ENCODE measurements around the gene CYTH1.
A peak's percentile ranks its signal among the peaks of the same experiment; 100 is the strongest.

CYTH1 gene

GRCh38 chr17:78736526-78737079, 45.5 kb downstream of the CYTH1 start (continued):
- TF ChIP-seq, protein P1, sequence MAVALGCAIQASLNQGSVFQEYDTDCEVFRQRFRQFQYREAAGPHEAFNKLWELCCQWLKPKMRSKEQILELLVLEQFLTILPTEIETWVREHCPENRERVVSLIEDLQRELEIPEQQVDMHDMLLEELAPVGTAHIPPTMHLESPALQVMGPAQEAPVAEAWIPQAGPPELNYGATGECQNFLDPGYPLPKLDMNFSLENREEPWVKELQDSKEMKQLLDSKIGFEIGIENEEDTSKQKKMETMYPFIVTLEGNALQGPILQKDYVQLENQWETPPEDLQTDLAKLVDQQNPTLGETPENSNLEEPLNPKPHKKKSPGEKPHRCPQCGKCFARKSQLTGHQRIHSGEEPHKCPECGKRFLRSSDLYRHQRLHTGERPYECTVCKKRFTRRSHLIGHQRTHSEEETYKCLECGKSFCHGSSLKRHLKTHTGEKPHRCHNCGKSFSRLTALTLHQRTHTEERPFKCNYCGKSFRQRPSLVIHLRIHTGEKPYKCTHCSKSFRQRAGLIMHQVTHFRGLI (tag by site-specific recombination; IDR thresholded peaks at IDR 0.05) = no peak
- TF ChIP-seq, protein P2, sequence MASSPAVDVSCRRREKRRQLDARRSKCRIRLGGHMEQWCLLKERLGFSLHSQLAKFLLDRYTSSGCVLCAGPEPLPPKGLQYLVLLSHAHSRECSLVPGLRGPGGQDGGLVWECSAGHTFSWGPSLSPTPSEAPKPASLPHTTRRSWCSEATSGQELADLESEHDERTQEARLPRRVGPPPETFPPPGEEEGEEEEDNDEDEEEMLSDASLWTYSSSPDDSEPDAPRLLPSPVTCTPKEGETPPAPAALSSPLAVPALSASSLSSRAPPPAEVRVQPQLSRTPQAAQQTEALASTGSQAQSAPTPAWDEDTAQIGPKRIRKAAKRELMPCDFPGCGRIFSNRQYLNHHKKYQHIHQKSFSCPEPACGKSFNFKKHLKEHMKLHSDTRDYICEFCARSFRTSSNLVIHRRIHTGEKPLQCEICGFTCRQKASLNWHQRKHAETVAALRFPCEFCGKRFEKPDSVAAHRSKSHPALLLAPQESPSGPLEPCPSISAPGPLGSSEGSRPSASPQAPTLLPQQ (tag by site-specific recombination; IDR thresholded peaks at IDR 0.05) = no peak

DNA sequence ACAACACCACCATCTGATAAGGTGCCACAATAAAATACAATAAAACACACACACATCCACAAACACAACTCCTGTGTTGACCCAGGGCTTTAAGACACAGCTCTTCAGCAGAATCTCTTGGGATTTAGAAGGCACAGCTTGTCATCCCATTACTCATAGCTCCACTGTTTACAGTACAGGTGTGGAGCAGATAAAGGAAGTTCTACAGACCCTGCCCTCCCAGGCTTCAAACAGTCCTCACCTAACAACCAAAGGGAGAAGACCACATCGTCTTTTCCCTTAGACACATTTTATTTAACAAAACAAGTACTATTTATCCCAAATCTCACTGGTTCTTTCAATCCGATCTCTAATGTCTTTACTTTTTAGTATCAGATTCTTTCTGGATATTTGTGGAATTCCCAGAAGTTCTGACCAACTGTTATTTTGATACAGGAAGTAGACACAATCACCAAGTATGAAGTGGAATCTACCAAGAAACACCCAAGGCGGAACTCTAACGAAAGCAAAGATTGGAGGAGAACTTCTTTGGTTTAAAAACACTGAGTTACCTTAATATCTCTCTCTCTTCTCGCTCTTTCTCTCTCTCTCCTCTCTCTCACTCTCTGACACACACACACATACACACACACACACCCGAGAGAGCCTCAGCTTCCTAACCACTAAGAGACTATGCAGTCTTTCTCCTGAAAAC, 46.1 kb downstream of the CYTH1 start:
- H3K36me3 ChIP-seq (ENCODE audit: control insufficient read depth in 2 of 2, insufficient read depth in 1 of 2, low read length in 2 of 2) = no peaks in the 10 kb centered on the region
- no peaks in the 10 kb centered on the region for H3K9me3 ChIP-seq (ENCODE audit: control insufficient read depth, insufficient read depth, low read depth, low read length)
- ChIA-PET CTCF (interaction anchor here (0.6 to 4.1 kb wide), 4 partner anchors 17 to 103 kb away, joined by 3 to 28 read pairs (median 4); no protein-coding TSS in a partner anchor), POLR2A (interaction anchor here (0.6 to 1.9 kb wide), 10 partner anchors 10 to 104 kb away, joined by 3 to 9 read pairs (median 4); partner anchors contain the start of gene USP36)
- H3K4me1 ChIP-seq (ENCODE audit: control insufficient read depth, insufficient read depth, low read length) = peaks cover 23% of the 10 kb centered on the region
- H3K27ac ChIP-seq (ENCODE audit: extremely low read depth, low read depth, low read length) = peak overlapping the region; percentile 77
- H3K4me3 ChIP-seq (ENCODE audit: low read depth, low read length) = peak overlapping the region; percentile 53
- TF ChIP-seq KLF7 (tag by site-specific recombination; IDR thresholded peaks at IDR 0.05; ENCODE audit: borderline replicate concordance) (no peak), TRIM28 (IDR thresholded peaks at IDR 0.05; ENCODE audit: borderline replicate concordance, low read length) (no peak), ZNF560 (tag by site-specific recombination; IDR thresholded peaks at IDR 0.05; ENCODE audit: borderline replicate concordance) (no peak), HOXC10 (CRISPR knock-in tag; IDR thresholded peaks at IDR 0.05) (no peak), ZNF777 (tag by site-specific recombination; IDR thresholded peaks at IDR 0.05; ENCODE audit: borderline replicate concordance) (no peak), BCL11A (tag by site-specific recombination; IDR thresholded peaks at IDR 0.05; ENCODE audit: low read depth) (peak; percentile 61; the same call in 1 of the 2 replicates), CTCF (tag by site-specific recombination; IDR thresholded peaks at IDR 0.05) (no peak), ZNF426 (tag by site-specific recombination; IDR thresholded peaks at IDR 0.05) (no peak), ZNF664 (tag by site-specific recombination; IDR thresholded peaks at IDR 0.05) (no peak), GFI1B (tag by site-specific recombination; IDR thresholded peaks at IDR 0.05) (peak; percentile 50; the same call in 1 of the 2 replicates), ZNF623 (tag by site-specific recombination; IDR thresholded peaks at IDR 0.05) (no peak), ZNF416 (tag by site-specific recombination; IDR thresholded peaks at IDR 0.05) (no peak), ZNF549 (tag by site-specific recombination; IDR thresholded peaks at IDR 0.05) (no peak), ZNF629 (tag by site-specific recombination; IDR thresholded peaks at IDR 0.05) (no peak; the same call in 1 of the 2 replicates), ZNF354C (tag by site-specific recombination; IDR thresholded peaks at IDR 0.05; ENCODE audit: borderline replicate concordance, low read depth) (no peak), OSR2 (tag by site-specific recombination; IDR thresholded peaks at IDR 0.05) (0 out of 2 replicates have a peak, but pooled peaks have one; percentile 35), ZSCAN4 (tag by site-specific recombination; IDR thresholded peaks at IDR 0.05) (peak; percentile 85), ZNF555 (tag by site-specific recombination; conservative IDR thresholded peaks at IDR 0.05) (no peak)
- TF ChIP-seq, protein P3, sequence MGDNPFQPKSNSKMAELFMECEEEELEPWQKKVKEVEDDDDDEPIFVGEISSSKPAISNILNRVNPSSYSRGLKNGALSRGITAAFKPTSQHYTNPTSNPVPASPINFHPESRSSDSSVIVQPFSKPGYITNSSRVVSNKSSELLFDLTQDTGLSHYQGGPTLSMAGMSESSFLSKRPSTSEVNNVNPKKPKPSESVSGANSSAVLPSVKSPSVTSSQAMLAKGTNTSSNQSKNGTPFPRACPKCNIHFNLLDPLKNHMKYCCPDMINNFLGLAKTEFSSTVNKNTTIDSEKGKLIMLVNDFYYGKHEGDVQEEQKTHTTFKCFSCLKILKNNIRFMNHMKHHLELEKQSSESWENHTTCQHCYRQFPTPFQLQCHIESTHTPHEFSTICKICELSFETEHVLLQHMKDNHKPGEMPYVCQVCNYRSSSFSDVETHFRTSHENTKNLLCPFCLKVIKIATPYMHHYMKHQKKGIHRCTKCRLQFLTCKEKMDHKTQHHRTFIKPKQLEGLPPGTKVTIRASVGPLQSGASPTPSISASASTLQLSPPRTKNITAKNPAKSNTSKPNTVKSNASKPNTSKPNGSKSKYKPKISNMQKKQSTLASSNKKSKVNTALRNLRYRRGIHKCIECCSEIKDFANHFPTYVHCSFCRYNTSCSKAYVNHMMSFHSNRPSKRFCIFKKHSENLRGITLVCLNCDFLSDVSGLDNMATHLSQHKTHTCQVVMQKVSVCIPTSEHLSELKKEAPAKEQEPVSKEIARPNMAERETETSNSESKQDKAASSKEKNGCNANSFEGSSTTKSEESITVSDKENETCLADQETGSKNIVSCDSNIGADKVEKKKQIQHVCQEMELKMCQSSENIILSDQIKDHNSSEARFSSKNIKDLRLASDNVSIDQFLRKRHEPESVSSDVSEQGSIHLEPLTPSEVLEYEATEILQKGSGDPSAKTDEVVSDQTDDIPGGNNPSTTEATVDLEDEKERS (tag by site-specific recombination; IDR thresholded peaks at IDR 0.05) = no peak
- TF ChIP-seq, protein P4, sequence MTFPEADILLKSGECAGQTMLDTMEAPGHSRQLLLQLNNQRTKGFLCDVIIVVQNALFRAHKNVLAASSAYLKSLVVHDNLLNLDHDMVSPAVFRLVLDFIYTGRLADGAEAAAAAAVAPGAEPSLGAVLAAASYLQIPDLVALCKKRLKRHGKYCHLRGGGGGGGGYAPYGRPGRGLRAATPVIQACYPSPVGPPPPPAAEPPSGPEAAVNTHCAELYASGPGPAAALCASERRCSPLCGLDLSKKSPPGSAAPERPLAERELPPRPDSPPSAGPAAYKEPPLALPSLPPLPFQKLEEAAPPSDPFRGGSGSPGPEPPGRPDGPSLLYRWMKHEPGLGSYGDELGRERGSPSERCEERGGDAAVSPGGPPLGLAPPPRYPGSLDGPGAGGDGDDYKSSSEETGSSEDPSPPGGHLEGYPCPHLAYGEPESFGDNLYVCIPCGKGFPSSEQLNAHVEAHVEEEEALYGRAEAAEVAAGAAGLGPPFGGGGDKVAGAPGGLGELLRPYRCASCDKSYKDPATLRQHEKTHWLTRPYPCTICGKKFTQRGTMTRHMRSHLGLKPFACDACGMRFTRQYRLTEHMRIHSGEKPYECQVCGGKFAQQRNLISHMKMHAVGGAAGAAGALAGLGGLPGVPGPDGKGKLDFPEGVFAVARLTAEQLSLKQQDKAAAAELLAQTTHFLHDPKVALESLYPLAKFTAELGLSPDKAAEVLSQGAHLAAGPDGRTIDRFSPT (tag by site-specific recombination; IDR thresholded peaks at IDR 0.05) = 0 out of 2 replicates have a peak, but pooled peaks have one; percentile 30

All from HEK293 (cell line).